T-helper 1 cell treated with Interleukin-12 subunit alpha and Interleukin-12 subunit beta and Interleukin-4 antibody, amounts not matched to agents 30 ng/mL and 1 ng/mL, for 36 hours (primary cell): ENCODE data around the gene ITM2B. TPM values are rescaled to one million over a fixed set of nuclear protein-coding genes. Genes with fewer than 3 reads are reported as not detected.

Experiments used
- intact Hi-C: fragments of 100-400 bp; cut with micrococcal nuclease; formaldehyde crosslinking; loops from one replicate; pipeline ENCODE4 v1.15.1; 2024
- total RNA-seq: library from RNA; stranded (reverse); gene quantifications from 2 replicates; pipeline ENCODE4 v1.2.3, GENCODE V29; 2022

The ITM2B gene
- total RNA-seq, 1 donor from 2014 or later, result 181 TPM

GRCh38 chr13:48255090-48255489, 22.1 kb downstream of the ITM2B start:
- intact Hi-C loops, result no loop called here

- intact Hi-C loops, result no loop called here
Observed at GRCh38 chr13:48255954-48256353, 22.9 kb downstream of the ITM2B start.

- intact Hi-C loops, result no loop called here
Observed at GRCh38 chr13:48258002-48258401, 25.0 kb downstream of the ITM2B start.

- intact Hi-C loops, result no loop called here
Observed at GRCh38 chr13:48258430-48258829, 25.4 kb downstream of the ITM2B start.

GRCh38 chr13:48260970-48261369, 28.0 kb downstream of the ITM2B start:
- intact Hi-C loops, result no loop called here

- intact Hi-C loops, result no loop called here
Observed at GRCh38 chr13:48263196-48263595, 30.2 kb downstream of the ITM2B start.

GRCh38 chr13:48264058-48264457, 31.1 kb downstream of the ITM2B start:
- intact Hi-C loops, result no loop called here

GRCh38 chr13:48265217-48265815, 32.3 kb downstream of the ITM2B start:
- intact Hi-C loops, result no loop called here

GRCh38 chr13:48266150-48266549, 33.1 kb downstream of the ITM2B start:
- intact Hi-C loops, result no loop called here

GRCh38 chr13:48266701-48267639, 34.0 kb downstream of the ITM2B start:
- intact Hi-C loops, result no loop called here

GRCh38 chr13:48268019-48268418, 35.0 kb downstream of the ITM2B start:
- intact Hi-C loops, result no loop called here

- intact Hi-C loops, result no loop called here
Observed at GRCh38 chr13:48273346-48273745, 40.3 kb downstream of the ITM2B start.

- intact Hi-C loops, result no loop called here
Observed at GRCh38 chr13:48275507-48275906, 42.5 kb downstream of the ITM2B start.

GRCh38 chr13:48278806-48279205, 45.8 kb downstream of the ITM2B start:
- intact Hi-C loops, result no loop called here

GRCh38 chr13:48281556-48281955, 48.5 kb downstream of the ITM2B start:
- intact Hi-C loops, result no loop called here

GRCh38 chr13:48291730-48292129, 58.7 kb downstream of the ITM2B start:
- intact Hi-C loops, result no loop called here

- intact Hi-C loops, result no loop called here
Observed at GRCh38 chr13:48292650-48293049, 59.6 kb downstream of the ITM2B start.

- intact Hi-C loops, result no loop called here
Observed at GRCh38 chr13:48294653-48295052, 61.6 kb downstream of the ITM2B start.

- intact Hi-C loops, result no loop called here
Observed at GRCh38 chr13:48295271-48295670, 62.3 kb downstream of the ITM2B start.

- intact Hi-C loops, result no loop called here
Observed at GRCh38 chr13:48296528-48296927, 63.5 kb downstream of the ITM2B start.

- intact Hi-C loops, result no loop called here
Observed at GRCh38 chr13:48297131-48297786, 64.3 kb downstream of the ITM2B start.

GRCh38 chr13:48299591-48299990, 66.6 kb downstream of the ITM2B start:
- intact Hi-C loops, result no loop called here
